Measurements from ENCODE around the gene PPP1R14C.

- TF ChIP-seq POLR2A (IDR thresholded peaks at IDR 0.05) (no peak), CTCF (IDR thresholded peaks at IDR 0.05) (no peak), POLR2AphosphoS5 (IDR thresholded peaks at IDR 0.05) (no peak)
Observed at GRCh38 chr6:150119173-150119572, 23.7 kb upstream of the PPP1R14C start.

All from breast epithelium (tissue), 3 donors.